Erythroblast (primary cell): ENCODE data around the gene BRD1.
"Not testable (repeated sequence)": the region's sequence is repeated elsewhere in the genome, so short reads cannot be mapped to it uniquely, and the experiment has no call there.

Source experiments
- DNase-seq, 2 experiments: peaks; one replicate each; lab custom pipeline; 2025; lab: John Stamatoyannopoulos, UW
- GATA1 ChIP-seq: IDR thresholded peaks from 2 replicates; pipeline ENCODE4 v1.6.1; 2011; ENCODE audit warnings: low read depth, mild to moderate bottlenecking, control low read depth, low read length, moderate library complexity
- POLR2A ChIP-seq: IDR thresholded peaks from 2 replicates; pipeline ENCODE4 v1.6.1; 2011; ENCODE audit warnings: mild to moderate bottlenecking, low read length

Gene BRD1

DNA sequence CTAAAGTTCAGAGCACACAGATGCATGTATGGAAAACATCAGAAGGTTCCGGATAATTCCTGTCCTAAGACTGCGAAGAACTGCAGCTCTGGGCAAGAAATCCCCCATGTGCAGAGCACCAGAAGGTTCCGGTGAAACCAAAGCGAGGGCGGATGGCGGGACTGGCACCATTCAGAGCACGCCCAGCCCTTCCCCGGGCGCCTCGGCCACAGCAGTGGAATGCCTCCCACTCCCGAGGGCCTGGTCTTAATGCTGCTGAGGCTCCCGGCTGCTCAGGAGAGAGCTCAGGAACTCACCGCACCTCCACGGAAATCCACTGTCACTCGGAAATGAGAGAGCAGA, 43.1 kb downstream of the BRD1 start:
- TF ChIP-seq POLR2A (no peak), GATA1 (no peak)
- DNase-seq: no peak

DNA sequence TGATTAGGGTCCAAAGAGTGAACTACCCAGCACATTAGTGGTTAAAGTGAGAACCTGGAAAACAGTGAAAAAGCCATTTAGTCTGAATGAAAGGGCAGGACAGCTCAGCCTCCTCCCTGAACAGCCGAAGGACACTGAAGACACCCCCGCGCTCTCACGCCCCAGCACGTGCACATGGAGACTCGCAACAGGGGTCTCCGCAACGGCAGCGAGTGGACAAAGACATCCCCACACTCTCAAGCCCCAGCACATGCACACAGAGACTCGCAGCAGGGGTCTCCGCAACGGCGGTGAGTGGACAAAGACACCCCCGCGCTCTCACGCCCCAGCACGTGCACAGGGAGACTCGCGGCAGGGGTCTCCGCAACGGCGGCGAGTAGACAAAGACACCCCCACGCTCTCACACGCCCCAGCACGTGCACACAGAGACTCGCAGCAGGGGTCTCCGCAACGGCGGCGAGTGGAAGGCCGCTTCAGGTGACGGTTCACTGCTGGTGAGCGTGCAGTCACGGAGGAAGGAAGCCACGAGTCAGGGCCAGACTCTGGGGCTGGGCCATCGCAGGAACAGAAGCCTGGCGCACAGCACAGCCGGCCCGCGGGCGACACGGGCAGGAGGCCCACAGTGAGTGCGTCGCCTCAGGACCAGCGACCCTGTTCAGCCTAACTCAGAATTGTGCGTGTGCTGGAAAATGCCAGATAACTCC, 43.6 kb downstream of the BRD1 start:
- TF ChIP-seq GATA1 (no peak), POLR2A (no peak)
- DNase-seq: no peak

DNA sequence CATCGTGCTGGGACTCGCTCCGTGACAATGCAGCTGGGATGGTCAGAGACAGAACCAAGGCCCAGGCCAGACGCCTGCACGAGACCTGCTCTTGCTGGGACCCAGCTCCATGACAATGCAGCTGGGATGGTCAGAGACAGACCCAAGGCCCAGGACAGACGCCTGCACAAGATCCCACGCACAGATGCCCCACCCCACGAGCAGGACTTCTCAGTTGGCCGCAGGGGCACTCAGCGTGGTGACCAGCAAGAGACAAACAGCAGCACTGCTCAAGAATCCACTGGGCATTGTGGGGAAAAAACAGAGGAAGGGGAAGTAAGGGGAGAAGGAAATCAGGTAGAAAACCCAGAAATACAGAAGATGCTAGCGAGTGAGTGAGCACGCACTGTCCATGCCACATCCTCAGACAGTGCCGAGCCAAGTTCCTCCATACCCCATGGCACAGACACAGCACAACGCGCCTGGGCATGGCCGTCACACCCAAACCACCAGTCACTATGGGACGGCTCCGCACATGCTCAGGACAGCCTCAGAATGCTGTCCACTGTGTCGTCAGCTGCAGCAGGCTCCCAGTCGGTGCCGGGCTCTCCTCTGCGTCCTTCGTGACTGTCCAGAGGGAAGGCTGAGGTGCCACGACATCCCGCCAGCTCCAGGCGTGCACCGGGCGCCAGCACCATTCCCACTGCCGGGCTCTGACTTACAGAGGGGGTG, 44.5 kb downstream of the BRD1 start:
- TF ChIP-seq GATA1 (no peak), POLR2A (no peak)
- DNase-seq: no peak

DNA sequence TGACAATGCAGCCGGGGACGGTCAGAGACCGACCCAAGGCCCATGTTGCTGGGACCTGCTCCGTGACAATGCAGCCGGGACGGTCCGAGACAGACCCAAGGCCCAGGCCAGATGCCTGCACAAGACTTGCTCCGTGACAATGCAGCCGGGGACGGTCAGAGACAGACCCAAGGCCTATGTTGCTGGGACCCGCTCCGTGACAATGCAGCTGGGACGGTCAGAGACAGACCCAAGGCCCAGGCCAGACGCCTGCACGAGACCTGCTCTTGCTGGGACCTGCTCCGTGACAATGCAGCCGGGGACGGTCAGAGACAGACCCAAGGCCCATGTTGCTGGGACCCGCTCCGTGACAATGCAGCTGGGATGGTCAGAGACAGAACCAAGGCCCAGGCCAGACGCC, 45.8 kb downstream of the BRD1 start:
- DNase-seq: not testable (repeated sequence)

DNA sequence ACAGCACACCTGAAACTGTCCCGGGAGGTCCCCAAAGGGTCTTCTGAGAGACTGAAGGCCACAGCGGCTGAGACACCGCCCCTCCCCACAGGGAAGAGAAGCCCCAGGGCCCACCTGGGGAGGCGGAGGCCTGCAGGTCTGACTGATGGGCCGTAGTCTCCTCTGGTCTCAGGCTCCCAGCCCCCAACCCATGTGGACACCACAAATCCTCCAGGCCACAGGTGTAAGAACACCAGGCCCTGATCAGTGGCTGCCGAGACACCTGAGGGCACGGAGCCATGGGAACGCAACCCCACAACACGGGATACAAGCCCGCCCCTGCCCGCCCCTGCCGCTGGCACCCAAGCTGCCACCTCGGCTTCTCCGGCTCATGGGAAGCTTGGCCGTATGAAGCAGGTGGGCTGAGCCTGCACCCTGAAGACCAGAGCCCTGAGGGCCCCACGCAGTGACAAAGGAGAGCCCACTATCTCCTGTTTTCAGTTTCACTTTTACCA, 46.3 kb downstream of the BRD1 start:
- no peak for TF ChIP-seq POLR2A
- TF ChIP-seq GATA1: no peak

DNA sequence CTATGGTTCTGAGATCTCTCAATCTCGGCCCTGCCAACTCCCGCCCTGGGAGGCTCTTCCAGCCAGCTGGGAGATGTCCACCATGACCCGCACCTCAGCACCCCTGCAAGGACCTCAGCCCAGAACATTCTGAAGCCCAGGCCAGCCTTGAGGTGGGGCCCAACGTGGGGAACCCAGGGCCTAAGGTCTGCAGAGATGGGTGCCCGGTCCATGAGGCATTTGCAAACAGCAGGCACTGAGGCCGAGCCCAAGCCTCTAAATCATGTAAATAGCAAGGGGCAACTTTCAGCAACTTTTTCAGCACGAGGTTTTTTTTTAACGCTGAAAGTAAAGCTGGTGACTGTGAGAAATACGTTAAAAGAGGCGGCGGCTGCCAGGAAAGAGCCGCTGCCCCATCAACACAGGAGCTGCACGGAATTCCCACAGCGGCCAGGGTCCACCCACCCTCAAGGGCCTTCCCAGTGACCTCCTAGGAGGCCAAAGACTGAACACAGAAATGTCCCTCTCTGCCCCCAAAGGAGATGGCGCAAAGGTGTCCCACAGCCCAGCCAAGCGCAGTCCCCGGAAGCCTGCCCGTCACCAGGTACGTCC, 46.9 kb downstream of the BRD1 start:
- no peak for TF ChIP-seq POLR2A
- TF ChIP-seq GATA1: no peak
- no peak for DNase-seq

More for the DNA sequence above, 46.3 kb downstream of the BRD1 start:
- no peak for DNase-seq

DNA sequence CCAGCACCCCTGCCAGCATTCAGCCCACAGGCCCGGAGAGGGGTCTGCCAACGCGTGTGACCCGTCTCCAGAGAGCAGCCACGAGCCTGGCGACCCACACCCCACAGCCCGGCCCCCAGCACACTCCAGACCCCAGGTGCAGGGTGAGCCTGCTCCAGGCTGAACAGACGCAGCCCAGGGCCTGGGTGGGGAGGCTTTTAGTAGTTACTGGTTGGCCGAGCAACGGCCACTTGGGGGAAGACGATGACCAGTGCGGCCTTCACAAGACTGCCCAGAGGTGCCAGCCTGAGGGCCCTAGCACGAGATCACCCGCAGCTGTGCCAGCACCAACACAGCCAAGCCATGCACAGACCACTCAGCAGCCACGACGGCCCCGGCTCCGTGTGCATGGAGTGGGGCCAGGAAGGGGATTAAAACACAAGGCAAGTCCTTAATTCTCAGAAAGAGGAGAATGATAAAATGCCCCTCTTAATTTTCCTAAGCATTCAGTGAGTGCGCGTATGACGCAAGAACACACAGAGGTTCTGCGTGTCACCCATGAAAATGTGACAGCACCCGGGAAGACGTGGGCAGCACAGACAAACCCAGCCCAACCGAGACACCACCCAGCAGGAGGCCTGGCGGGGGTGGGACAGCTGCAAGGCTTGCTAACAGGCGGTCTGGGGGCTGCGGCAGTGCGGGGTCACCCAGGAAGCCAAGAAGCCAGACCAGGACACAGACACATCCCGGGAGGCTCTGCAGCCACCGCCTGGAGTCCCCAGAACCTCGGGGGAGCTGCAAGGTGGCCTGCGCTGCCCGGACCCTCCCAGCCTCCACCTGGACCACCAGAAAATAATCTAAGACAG, 47.6 kb downstream of the BRD1 start:
- no peak for TF ChIP-seq GATA1
- no peak for DNase-seq

DNA sequence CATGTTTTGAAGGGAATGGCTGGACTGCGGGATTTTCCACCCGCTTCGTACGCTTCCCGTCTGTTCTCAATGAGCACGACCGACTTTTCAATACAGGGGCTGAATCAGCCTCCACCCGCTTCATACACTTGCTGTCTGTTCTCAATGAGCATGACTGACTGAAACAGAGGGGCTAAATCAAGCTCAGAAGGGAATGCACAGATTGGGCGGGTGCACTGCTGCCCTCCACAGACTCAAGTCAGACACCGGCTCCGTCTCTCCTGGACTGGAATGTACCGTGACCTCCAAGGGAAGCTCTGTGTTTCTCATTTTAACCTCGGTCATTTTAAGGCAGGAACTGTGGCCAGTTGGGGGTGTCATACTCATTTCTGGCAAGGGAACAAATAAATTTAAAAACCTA, 48.5 kb downstream of the BRD1 start:
- DNase-seq: no peak
- TF ChIP-seq POLR2A (no peak), GATA1 (no peak)

DNA sequence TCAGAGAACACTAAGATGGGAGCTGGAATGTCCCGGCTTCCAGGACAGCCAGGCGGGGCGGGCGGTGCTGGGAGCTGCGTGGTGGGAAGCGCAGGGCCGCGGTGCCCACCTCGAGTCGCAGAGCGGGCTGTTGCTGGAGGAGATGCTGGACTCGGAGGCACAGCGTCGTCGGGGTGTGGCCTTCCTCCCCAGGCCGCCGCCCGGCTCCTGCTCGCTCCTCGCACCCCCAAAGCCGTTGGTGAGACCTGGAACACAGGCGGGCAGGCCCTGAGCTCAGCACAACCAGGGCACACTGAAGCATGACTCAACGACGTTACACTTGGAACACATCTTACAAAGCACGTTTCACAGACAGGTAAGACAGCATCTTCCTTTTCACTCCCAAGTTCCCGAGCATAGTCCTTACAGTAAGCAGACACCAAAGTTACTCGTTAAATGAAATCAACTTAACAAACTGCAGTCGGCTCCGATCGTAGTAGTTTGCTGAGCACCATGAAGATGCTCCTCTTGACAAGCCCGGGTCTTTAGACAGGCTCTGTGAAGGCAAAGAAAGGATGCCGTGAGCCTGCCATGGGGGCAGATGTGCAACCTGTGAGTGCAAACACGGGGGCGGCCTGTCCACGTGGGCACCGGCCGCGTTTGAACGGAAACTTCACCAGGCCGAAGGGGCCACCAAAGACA, 50.0 kb downstream of the BRD1 start:
- DNase-seq: no peak
- no peak for TF ChIP-seq POLR2A
- TF ChIP-seq GATA1: no peak

DNA sequence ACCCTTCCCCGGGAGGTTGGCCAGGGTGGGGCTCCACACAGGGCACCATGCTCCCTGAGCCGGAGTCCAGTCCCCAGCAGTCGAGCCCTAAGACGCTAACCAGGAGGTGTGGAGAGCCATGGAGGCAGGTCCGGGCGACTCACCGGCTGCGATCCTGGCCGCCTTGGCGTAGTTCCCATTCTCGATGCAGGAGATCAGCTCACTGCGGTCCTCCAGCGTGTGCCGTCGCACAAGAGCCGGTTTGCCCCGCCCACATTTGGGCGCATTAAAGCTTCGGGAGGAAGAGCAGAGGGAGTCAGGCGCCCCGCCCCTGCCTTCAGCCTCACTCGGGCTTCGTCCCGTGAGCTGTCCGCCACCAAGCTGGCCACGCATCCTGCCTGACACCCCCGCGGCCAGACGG, 50.8 kb downstream of the BRD1 start:
- no peak for TF ChIP-seq GATA1
- TF ChIP-seq POLR2A: no peak
- no peak for DNase-seq

DNA sequence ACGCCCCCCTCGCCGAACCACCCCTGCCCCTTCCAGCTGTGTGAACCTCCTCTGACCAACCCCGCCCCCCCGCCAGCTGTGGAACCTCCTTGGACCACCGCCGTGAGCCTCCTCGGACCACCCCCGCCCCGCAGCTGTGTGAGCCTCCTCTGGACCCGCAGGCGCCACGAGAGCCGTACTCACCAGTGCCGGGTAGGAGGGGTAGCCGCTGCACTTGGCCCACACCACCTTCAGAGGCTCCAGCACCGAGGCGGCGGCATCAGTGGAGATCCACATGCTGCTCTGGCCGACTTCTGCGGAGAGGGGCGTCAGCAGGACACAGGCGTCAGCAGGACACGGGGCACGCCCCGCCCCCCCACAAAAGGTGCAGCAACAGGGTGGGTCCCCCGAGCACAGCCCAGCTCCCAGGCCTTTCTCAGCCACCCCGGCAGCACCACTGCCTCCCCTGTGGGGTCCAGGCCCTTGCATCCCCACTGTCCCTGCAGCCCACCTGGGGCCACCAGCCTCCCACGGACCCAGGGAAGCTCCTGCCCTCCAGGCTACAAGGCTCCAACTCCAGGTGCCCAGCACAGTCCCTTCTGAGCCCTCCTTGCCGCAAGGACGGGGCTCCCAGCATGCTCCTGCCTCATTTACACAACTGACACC, 51.7 kb downstream of the BRD1 start:
- no peak for DNase-seq
- TF ChIP-seq GATA1 (no peak), POLR2A (no peak)

DNA sequence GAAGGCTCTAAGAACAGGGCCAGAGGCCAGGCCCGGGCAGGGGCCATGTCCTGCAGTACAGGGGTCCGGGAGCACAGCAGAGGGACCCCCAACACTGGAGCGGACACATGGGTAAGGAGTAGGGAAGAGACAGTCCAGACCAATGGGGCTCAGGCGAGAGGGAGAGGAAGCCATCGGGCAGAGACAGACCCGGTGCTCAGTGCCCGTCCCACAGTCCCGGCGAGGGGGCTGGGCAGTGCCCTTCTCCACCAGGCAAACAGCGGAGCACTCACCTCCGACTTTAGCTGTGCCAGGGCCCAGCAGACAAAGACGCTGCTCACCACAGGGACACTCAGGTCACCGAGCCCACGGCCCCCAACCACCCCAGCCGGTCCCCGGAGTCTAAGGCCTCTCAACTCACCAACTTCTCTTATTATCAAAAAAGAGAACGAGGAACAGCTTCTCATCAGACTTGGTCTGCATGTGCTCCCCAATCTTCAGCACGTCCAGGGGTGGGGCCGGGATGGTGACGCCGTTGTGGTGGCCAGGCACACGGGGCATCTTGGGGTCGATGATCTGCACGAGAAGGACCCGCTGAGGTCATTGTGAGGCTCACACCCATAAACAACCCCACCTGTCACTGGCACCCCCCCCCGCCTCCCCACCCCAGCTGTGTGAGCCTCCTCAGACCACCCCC, 52.3 kb downstream of the BRD1 start:
- DNase-seq: no peak
- TF ChIP-seq GATA1: no peak
- no peak for TF ChIP-seq POLR2A
